CD4-positive, alpha-beta T cell treated with Interferon alpha-2 for 1 hour (primary cell): ENCODE measurements around the gene CHURC1.

Experiments
- DNase-seq, 2 donors: peaks; one replicate each; pipeline ENCODE4 v3.0.0-alpha.2; 2020 to 2022

Gene CHURC1

DNA sequence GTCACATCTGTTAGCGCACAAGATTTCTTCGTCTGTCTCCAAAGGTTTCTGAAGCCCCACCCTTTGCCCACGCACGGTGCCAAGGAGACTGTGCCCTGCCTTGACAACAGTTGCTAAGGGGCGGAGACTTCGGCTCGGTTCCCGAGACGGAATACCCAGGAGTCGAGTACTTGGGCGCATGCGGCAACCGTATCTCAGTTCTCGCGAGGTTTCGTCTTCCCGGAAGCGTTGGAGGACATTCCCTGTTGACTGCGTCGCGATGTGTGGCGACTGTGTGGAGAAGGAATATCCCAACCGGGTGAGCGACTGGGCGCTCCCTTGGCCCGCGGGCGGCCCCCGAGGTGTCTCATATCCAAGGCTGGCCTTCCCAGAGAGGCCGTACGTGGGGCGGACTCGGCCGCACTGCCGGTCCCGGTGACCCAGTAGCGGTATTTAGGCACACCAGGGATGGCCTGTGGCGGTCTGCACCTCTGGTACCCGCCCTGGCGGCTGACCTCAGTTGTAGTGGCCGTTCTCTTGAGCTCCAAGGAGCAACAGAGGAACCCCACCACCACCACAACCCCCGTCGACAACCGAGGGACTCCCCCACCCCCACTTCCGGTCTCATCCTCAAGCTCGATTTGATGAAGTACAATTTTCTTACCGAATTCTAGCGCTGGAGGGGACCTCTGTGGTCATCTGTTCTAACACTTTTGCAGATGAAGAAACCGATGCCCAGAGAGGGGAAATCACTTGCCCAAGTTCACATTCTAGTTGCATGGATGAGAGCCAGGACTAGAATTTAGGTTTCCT lies at the start of gene CHURC1:
CHURC1 (plus strand) TSS at position 219 of the 792 bp plus-strand sequence; CDS start at position 260, 41 bp downstream.
- peak; percentile 98 to 99 for DNase-seq

DNA sequence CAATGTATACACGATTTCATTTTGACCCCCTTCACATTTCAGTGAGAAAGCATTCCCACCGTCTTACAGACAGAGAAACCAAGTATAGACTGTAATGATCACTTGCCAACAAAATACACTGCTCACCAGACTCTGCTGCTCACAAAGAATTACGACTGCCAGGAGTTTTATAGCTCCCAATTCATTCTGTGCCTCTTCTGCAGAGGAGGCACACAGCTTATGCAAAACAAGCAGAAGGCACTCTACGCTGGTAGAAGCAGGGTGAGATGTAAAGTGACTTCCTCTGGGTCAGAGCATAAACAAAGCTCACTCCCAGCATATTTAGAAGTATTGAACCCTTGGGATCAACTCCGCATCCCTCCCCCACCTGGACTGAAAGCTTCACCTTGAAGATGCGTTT lies 49.1 kb upstream of the CHURC1 start:
- no peak for DNase-seq

DNA sequence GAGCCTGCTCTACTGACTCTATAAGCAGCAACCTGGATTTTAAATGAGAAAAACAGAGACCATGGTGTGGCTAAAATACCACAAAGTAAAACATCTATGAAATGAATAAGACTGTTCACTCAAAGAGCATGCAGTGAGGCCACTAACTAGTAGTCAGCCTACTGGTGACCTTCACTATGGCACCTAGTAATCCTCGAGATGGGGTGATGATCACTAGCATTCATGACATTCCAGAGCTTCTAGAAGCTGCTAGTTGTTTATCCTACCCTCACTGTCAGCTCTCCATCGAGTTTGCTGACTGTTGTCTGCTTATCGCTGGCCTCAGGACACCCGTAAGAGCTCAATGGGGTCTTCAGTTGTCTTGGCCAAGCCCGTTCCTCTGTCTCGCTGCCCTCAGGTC lies 48.3 kb upstream of the CHURC1 start:
- DNase-seq, result no peak

DNA sequence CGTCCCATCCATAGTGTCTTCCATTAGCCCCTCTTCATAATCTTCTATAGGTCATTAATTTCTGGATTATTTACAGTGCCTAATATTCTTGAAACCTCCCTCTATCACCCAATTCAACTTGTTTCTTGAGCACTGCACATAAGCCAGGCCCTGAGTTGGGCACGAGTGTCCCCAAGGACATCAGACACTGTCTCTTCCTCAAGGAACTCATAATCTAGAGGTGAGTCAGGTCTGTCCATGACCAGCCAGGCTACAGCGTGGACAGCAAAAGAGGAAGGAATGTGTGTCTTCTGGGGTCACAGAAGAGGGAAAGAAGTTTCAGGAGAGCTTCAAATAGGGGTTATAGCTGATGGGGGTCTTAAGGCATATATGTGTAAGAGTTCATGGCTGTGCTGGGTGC lies 47.1 kb upstream of the CHURC1 start:
- no peak for DNase-seq

DNA sequence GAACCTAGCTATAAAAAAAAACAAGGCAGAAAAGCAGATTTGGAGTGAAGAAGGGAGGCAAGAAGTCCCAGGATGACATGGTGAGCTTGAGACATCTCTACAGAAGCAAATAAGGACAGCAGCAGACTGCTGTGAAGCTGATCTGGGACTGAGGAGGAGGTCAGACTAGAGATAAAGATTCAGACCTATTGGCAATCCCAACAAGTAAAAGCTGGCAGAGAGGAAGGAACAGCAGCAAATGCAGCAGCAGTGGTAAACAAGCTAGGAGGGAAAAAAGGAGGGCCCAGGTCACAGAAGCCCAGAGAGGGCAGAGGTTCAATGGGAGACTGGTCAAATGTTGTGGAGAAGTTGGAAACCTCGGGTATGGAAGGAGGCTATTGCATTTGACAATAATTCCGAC lies 45.9 kb upstream of the CHURC1 start:
- DNase-seq, result no peak

DNA sequence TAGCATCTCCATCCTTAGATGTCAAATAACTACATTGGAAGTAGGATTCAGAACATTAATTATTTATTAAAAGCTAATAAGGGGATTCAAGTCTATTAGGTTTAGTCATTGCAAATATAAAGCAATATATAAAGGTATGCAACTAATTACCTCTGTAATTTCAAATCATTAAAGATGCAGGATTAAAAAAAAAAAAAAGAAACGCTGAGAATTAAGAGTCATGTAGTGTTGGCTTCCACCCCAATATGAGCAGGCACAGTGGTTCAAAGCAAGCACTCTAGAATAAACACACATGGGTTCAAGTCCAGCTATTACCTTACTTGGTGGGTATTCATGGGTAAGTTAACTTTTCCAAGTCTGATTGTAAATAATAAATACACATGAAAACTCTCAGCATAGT lies 45.4 kb upstream of the CHURC1 start:
- no peak for DNase-seq

DNA sequence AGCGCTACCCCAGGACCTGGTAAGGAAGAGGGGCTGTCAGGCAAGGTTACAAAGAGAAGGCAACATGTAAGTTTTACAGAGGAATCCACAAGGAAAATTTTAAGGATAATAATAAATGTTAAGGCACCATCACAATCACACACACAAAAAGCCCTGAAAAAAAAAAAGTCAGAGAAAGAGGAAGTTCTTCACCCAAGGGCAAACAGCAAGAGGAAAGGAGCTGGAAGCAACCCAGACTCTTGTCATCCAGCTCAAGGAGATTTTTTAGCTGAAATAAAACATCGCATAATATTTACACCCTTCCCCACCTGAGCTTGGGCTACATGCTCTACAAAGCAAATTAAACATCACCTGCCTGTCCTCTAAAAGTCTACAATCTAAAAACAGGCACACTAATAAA lies 44.1 kb upstream of the CHURC1 start:
- no peak for DNase-seq

DNA sequence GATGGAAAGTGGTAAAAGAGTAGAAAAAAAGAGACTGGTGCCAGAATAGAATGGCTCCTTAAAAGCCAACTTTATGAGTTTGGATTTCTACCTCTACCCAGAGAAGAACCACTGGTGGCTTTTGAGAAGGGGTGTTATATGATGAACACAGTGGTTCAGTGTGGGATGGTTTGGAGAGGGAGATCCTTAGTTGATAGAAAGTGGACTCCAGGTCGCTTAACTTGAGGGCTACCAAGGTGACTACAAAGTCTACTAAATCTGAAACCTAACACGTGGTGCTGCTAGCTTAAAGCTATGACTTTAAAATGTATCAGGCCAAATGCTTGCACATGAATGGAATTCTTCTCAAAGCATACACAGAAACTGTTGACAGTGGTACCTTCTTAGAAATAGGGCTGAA lies 42.9 kb upstream of the CHURC1 start:
- DNase-seq, result no peak

DNA sequence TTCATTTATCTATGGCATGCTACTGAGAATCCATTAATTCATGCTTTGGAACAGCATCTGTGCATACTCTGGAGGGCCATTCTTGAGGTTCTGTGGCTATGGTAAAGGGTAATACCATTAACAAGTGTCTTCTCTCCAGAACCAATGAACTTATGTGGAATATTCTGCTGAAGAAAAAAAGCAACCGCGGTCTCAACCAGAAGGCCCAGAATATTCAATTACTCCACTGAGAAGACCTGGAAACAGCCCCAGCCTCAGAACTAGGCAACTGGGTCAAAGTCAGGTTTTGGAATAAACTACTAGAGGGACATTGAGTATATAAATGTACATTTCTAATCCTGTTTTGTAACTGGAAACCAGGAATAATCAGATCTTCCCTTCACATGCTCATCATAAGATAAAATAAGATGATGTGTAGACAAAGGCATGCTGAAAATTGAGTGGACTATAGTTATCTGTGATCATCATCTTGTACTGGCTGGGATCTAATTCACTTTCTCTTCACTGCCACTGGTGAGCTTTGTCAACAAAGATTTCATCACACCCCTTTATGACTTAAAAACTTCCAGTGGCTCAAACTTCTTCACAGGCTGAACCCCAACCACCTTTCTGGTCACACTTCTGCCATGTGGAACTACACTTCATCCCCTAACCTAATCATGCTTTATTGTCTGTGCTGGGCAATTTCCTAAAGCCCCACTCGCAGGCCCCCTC lies 40.6 kb upstream of the CHURC1 start:
- no peak for DNase-seq

DNA sequence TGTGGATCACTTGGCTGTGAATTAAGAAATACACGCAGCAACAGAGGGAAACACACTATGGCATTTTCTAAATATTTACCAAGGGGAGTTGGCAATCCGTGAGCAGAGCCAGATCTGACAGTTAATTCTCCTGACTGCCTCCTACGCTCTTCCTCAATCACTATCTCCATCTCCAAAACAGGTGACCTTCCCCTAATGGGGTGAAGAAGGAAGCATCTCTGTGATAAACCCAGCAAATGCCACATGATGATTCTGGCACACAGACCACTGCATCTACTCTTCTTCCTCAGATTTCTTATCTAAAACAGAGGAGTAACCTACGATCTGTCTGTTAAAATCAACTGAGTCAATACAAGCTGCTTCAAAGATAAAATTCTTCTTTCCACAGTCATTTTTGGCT lies 38.9 kb upstream of the CHURC1 start:
- DNase-seq, result no peak

DNA sequence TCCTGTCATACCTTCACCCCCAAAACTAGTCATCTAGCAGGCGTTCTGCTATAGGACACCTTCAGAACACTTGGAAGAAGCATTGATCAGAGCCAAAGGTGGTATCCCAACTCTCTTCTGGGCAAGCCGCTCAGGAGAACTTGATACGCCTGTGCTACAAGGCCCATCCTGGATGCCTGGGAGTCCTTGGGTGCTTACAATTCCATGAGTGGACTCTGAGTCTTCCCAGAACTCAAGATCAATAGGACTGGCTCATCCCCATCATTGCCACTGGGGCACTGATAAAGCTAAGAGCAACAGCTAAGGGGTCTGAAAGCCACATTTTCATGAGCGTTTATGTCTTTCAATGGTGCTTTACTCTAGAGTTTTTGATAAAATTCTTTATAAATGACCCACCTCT lies 36.4 kb upstream of the CHURC1 start:
- DNase-seq, result no peak

DNA sequence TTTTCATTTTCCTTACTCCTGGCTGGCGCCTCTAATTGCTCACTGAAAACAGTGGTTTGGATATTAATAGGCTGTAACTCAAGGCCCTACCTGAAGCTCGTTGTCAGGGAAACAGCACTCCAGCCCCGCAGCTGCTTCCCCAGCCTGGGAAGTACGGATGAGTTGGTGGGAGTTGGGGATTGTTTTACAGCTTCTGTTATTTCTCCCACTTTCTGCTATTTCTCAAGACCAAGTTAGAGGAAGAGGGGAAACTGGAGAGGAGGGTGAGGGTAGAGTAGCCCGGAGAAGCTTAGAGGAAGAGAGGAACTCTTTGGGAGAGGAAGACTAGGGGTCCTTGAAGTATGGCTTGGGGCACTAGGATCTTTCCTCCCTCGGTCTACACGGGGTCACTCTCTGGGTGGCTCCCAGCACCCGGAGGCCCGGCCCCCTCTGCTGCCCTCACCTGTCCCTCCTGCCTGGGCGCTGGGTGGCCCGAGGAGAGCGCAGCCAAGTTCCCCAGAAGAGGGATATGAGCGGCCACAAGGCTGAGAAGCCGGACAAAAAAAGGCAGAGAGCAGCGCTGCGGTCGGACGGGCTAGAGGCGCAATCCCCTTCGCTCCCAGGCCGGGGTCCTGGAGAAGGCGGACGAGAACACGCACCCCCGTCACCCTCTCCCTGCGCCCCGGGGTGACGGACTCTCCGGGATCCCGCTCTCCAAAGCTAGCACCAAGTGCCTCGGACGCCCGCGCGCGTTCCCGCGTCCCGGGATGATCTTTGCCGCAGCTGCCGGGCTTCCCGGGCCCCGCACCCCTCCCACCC lies 35.2 kb upstream of the CHURC1 start:
- DNase-seq, result no peak

DNA sequence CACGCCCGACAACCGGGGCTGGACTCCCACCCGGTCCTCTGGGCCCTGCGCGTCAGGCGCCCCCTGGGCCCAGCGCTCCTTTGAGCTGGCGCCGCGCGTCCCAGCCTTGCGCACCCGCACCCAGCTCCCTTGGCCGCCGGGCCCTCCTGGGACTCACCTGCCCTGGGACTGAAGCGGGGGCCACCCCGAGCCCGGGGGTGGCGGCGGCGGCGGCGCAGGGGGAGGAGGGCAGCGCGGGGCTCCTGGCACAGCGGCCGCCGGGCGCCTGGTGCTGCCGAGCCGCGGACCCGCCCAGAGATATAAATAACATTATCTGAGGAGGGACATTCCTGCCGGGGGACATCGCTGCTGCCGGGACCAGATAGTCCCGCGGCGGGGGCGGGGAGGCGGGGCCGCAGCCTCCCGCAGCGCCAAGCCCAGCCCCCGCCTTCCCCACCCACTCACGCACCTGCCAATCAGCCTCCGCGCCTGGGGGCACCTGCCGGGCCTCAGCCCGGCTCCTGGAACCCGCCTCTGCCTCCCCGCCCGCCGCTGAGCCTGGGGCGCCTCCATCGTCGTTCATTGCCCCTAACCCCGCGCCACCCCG lies 34.5 kb upstream of the CHURC1 start, which contains the start of gene SPTB:
SPTB (minus strand) TSS at position 273 of the 586 bp plus-strand sequence. CDS start 56,813 bp downstream, outside the sequence.
- DNase-seq, result peak; percentile 34 to 64

DNA sequence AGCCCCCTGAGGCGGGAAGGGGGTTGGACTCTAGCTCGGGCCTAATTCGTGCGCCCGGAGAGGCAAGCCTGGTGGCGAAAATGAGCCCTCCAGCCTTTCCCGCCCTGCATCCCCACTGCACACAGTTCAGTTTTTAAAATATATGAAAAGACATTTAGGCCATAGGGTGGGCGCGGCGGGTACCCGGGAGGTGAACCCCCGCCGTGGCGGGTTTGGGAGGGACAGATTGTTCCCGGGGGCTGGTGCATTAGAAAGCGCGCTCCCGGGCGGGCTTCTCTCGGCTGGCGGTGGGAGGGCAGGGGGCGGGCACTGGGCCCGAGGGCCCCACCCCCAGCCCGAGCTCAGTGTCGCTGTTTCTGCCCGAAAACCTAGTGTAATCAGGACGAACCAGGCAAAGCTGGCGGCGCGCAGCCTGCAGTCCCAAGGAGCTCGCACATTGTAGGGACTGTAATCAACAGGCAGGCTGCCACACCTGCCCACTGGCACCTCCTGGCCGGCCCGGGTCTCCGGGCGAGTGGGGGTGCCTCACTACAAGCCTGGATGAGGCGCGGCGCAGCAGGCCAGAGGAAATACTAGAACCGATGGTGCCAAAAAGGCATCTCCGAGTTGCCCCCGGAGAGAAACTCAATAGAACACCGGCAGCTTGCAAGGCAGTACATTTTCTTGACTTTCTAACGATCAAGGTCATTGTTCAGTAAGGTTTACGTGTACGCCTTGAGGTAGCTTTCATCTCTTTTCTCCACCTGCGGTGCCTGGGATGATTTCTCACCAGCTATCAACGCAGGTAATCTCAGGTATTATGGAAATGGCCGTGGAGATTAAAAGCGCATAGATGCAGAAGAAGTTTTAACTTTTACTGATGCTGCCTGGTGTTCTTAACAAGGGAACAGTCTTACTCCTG lies 33.8 kb upstream of the CHURC1 start:
- peak; percentile 22 to 63 for DNase-seq

DNA sequence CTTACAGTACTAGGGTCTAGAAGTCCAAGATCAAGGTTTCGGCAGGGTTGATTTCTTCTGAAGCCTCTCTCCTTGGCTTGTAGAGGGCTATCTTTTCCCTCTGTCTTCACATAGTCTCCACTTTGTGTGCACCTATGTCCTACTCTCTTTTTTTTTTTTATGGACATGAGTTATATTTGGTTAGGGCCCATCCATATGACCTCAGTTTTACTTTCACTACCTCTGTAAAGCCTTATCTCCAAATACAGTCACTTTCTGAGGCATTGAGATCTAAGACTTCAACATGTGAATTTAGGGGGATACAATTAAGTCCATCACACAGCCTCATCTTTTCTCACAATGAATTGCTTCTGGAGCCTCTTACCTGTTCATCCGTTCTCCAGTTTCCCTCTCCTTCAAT lies 28.7 kb upstream of the CHURC1 start:
- no peak for DNase-seq

DNA sequence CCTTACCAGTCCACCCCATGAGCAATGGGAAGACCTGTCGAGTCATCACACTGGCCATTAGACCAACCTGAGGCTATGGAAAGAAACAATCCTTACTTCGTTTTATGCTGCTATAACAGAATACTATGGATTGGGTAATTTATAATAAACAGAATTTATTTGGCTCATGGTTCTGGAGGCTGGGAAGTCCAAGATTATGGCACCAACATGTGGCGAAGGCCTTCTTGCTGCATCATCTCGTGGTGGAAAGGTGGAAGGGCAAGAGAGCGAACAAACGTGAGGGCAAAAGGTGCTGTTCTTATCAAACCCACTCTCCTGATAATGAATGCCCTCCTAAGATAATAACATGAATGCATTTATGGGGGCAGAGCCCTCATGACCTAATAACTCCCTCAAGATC lies 24.9 kb upstream of the CHURC1 start:
- no peak for DNase-seq

DNA sequence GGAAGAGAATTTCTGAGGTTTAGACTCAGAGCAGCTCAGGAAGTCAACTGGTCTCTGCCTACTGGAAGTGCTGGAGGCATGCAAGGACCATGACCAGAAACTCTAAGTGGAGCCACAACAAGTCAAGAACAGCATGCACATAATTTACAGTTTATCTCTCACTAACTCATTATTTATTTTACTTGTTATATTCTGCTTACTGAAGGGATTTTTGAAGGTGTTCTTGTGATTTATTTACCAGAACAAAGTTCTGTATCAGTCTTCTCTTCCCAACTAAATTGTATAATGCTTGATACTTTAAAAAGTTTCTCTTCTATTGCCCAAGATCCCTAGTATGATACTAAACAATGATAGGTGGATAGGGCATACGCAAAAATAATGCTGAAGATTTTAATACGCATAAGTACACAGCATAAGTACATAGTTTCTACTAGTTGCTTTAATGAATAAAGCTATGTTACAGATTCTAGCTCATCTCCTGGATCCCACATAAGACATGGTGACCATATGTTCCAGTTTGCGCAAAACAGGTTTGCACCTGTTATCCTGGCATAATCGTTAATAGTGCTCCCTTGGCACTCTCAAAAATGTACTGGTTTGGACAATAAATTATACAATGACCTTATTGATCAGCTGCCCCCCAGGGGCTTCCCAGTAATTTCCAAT lies 22.9 kb upstream of the CHURC1 start:
- no peak for DNase-seq

DNA sequence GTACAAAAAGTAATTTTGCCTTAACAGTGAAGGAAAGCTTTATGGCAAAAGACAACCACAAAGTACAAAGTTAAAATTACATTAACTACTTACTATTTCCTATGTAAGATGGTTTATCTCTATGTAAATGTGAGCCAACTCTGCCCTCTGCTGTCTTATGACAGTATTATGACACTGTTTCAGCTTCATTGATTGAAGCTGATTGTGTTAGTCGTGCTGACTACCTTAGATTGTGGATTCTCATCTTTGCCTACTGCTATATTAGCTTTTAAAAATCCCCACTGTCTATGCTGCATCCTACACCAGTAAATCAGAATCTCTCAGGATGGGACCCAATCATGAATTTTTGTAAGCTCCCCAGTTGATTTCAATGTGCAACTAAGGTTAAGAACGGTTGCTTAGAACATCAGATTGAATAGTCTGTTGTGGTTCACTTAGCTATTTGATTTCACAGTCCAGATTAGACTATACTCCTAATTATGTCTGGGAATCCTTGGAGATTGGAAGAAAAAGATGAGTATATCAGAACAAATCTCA lies 22.3 kb upstream of the CHURC1 start:
- peak; percentile 34 to 73 for DNase-seq

DNA sequence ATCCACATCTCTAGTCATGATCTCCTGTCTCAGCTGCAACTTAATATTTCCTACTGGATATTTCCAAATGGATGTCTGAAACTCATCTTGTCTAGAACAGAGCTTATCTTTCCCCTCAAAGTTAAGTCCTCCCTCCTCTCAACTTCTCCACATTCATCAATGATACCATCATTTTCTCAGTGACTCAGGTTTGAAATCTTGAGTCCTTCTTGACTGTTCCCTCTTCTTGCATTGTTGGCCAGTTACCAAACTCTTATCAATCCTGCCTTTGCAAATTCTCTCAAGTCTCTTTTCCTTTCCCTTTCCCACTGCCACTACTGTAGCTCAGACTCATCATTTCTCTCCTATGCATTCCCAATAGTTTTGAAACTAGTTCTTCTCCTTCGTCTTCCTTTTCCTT lies 14.3 kb upstream of the CHURC1 start:
- no peak for DNase-seq

DNA sequence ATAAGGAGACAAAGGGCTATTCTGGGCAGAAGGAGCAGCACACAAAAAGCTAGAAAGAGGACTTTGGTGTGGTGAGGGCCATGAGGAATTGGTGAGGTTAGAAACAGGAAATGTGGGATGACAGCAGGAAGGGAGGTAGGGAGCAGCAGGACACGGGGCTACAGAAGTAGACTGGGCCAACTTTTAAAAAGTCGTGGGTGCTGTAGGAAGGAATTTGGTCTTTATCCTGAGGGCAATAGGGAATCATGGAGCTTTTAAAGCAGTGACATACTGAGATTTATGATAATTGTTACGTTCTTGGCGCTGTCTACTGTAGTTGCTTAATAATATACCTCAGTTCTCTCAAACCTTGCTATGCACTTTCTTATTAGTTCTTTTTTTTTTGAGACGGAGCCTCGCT lies 8.2 kb upstream of the CHURC1 start:
- DNase-seq, result no peak

DNA sequence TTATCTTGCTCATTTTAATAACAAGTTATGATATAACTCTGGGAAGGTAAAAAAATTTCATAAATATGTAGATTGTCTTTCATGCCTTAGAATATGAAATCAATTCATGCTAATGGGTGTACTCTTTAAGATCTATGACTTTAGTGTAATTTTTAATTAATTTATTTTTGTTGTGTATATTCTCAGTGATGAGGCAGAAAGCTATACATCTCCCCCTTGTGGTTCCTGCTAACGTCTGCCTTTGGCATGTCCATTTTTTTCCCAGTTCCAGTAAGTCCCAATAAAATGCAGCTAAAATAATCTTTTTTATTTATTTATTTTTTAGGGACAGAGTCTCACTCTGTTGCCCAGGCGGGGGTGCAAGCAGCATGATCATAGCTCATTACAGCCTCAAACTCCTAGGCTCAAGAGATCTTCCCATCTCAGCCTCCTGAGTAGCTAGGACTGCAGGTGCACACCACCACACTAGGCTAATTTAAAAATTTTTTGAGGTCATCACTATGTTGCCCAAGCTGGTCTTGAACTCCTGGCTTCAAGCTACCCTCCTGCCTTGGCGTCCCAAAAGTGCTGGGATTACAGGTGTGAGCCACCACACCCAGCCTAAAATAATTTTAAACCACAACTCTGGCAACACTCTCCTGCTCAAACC lies 3.3 kb upstream of the CHURC1 start:
- no peak for DNase-seq
